GM19324 (cell line): Measurements from ENCODE around the gene PER3.

Experiments used
- ATAC-seq: cut with Tn5 transposase; IDR thresholded peaks from one replicate; pipeline ENCODE4 v1.9.1; 2021; ENCODE audit warnings: mild to moderate bottlenecking, moderate library complexity; ENCODE audit not compliant: unreplicated experiment, low FRiP score

Gene PER3

DNA sequence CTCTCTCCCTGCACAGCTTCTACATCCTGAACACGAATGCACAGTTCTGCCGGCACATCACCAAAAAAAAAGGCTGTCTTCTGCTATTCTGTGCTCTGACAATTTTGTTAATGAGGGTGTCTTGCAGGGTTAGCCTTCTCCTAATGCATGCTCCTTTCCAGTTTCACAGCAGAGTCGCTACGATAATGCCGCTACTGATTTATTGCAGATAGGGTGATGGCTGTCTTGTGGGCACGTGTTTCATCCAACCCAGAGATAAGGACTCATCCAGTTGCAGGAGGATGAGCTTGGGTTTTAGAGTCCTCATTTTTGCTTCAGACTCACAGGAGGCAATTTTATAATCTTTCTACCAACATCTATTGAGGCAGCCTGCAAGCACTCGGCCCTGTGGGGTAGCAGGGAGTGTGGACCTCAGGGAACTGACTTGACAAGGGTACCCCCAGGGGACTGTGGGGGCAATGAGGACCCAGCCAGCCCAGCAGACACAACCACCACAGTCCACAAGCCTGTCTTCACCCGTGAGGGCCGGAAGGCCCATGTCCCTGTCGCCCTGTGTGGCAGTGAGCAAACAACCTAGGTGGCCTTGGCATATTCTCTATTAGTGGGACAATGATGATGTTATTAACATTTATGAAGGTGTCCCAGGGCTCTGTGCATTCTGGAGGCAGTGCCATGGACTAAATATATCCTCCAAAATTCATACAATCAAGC lies 84.1 kb downstream of the PER3 start:
- ATAC-seq: no peak

DNA sequence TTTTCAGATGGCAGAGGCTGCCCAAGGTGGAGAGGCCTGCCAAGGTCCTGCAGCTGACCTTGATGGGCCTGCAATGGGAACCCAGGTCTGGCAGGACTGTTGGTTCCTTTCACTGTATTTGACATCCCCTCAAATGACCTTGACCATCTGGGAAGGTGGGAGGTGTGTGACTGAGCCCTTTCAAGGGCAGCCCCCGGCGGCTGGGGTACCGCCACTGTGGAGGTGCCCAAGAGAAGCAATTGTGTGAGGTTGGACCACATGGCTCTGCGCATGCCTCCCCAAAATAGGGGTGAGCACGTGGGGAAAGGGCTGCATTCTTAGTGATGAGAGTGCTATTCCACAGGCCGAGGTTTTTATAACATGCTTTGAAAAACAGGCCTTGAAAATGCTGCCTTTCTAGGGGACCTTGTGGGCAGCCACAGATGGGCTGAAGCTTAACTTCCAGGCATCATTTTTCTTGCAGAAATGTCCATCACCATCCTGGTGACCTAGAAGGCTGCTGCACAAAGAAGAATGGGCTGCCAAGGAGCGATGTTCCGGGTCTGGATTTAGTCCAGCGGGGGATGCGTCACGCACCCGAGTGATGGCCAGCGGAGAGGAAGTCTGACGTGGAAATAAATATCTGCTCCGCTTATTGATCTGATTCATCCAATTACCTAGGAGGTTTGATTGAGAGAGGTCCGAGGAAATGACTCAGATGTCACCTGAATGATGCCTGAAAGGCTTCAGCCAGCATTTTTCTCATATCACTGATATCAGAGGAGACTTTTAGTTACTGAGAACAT lies 85.2 kb downstream of the PER3 start:
- no peak for ATAC-seq

DNA sequence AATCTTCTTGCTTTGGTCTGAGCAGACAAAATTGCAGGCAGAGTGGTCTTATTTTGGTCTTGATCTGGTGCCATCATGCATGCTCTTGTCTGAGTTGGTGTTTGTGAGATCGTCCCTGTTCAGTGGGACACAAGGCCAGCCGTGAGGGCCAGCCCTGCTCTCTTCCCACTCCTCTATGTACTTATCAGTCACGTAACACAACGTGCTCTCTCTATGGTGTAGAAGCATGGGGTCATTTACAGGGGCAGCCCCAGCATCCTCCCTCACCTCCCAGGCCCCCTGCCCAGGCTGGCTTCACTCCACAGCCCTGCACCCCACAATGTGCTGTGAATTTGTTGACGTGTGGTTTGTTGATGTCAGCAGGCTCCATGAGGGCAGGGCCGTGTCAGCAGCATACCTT lies 87.0 kb downstream of the PER3 start:
- ATAC-seq: no peak

DNA sequence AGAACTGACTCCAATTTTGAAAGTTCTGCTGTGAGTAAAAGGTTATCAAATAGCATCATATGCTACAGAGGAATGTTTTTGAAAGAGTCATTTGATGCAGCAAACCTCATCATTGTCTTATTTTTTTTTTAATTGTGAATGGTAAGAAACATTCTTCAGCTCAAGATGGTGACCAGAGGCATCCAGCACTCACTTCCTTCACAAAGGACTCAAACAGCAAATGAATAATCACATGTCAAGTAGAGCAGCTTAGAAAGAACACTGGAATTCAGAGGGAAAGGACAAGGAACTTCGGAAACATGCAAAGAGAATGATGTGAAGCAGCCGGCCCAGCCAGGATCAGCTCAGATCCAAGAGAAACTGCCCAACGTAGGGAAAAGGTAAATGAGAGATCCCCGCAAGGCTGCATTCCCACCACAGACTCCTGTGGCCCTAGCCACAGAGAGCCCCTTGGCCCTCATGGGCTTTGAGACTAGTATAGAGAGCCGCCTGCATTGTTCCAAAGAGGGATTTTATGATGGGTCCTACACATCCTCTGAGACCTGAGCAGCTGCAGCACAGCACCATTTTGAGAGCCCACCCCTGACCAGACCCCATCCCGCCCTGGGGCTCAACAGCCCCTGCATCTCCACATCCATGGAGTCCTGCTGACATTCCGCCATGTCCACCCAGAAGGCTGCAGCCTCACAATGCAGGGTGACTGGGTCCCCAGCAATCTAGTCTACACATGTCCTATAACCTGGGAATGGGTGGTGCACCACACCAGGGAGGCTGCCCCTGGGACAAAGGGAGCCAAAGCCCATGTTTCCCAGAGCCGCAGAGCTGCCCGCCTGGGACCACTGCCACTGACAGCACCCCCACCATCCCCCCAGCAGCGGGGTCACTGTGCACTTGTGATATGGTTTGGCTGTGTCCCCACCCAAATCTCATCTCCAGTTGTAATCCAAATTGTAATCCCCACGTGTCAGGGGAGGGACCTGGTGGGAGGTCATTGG lies 90.0 kb downstream of the PER3 start:
- no peak for ATAC-seq

DNA sequence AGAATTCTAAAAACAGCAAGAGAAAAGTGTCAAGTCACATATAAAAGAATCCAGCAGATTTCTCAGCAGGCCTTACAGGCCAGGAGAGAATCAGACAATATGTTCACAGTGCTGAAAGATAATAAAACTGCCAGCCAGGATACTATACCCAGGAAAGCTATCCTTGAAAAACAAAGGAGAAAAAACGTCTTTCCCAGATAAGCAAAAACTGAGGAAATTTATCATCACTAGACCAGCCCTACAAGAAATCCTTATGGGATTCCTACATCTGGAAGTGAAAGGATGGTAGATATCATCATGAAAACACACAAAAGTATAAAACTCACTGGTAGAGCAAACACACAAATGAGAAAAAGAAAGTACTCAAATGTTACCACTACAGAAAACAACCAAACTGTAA lies 93.9 kb downstream of the PER3 start:
- no peak for ATAC-seq

DNA sequence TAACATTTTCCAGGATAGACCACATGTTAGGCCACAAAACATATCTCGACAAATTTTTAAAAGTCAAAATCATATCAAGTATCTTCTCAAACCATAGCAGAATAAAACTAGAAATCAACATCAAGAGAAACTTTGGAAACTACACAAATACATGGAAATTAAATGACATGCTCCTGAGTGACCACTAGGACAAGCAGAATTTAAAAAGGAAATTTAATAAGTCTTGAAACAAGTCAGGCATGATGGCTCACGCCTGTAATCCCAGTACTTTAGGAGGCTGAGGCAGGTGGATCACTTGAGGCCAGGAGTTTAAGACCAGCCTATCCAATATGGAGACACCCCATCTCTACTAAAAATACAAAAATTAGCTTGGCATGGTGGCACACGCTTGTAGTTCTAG lies 95.1 kb downstream of the PER3 start:
- ATAC-seq: no peak

DNA sequence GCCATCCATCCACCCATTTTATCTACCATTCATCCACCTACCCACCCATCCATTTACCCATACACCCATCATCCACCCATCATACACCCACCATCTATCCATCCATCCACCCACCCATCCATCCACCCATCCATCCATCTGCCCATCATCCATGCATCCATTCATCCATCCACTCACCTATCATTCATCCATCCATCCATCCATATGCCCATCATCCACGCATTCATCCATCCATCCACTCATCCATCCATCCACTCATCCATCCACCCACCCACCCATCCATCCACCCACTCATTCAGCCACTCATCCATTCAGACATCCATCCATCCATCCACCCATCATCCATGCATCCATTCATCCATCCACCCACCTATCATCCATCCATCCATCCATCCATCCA lies 100.7 kb downstream of the PER3 start:
- ATAC-seq: no peak

DNA sequence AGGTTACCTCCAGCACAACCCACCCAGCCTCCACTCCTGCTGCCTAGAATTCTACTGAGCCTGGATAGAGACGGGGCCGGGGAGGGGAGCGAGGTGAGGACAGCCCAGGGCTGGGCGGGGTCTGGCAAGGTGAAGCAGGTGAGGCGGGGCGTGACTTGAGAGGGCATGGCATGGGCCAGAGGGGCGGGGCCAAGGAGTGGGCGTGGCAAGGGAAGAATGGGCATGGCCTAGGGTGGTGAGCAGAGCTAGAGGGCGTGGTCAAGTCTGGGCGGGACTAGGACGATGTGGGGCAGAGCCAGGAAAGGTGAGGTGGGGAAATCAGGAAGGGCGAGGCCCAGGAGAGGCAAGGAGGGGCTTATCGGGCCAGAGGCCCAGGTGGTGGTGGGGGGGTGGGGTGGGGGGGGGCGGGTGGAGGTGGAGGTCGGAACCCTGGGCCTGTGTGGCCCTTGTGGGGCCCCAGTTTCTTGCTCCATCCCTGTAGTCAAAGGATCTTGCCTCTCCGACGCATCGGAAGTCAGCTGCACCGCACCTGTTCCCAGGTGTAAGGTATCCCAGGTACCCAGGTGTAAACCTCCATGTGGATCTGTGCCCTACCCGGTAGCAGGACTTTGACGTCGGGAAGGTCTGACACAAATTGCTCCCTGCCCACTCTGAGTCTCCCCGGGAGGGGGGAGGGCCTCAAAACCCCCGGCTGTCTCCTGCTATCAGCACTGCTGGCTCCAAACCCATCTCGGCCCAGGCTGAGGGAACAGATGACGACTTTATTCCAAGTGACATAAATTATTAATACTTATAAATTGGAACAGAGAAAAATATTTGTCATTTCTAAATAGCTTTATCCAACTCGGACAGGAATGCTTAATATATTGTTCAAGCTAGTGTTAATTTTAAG lies 101.7 kb downstream of the PER3 start:
- ATAC-seq: no peak

DNA sequence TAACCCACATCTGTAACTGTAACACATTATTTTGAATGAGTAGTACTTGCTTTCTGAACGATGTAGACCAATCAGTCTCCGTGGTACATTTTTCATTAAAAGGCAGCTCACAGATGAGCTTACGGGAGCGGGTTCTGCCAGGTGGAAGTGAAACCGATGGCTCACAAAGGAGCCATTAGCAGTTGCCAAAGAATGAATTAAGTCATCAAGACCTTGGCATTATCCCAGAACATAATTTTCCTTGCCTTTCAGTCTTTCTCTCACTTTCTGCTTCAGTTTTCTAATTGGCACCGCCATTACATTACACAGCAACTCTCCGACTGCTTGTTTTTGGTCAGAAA lies 102.3 kb downstream of the PER3 start:
- ATAC-seq: no peak

DNA sequence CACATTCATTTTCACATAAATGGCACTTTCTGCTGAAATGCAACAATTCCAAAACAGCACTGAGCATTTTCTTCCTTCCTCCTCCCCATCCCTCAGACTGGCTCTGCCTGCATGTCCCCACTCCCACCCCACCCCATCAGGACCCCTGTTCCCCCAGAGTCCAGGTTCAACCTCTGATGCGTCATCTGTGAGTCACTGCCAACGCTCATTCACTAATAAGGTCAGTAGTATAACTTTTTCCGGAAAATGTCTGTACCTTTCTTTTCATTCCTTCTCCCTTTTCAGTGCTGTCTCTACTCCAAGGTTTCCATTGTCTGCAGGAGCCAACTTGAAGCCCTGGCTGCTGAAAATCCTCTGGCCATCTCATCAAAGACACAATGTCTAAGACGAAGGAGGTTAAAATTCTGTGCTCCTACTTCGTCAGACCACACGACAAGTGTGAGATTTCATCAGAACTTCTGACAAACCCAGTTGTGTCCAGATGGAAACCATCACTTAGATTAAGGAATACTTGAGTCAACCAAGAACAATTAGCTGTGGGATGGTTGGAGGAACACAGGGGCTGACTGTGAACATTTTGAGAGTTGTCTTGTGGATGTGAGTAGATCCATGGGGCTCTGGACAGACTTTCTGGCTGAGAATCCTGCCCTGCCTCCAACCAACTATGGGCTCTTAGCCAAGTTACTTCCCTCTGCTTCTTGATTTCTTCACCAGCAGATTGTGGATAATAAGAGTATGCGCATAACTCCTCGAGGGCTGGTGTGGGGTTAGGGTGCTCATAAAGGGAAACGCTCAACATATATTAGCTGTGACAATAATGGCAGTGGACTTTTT lies 104.4 kb downstream of the PER3 start:
- ATAC-seq: no peak

DNA sequence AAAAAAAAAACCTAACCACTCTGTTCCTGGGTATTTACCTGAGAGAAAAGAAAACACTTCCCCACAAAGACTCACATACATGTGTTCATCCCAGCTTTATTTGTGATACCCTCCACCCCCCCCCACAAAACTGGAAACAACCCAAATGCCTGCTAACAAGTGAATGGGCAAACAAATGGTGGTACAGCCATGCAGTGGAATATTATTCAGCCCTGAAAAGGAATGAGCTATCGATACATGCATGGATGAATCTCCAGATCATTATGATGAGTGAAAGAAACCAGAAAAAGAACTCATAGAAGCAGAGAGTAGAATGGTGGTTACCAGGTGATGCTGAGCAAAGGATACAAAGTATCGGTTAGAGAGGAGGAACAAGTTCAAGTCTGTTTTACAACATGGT lies 106.8 kb downstream of the PER3 start:
- ATAC-seq: no peak

DNA sequence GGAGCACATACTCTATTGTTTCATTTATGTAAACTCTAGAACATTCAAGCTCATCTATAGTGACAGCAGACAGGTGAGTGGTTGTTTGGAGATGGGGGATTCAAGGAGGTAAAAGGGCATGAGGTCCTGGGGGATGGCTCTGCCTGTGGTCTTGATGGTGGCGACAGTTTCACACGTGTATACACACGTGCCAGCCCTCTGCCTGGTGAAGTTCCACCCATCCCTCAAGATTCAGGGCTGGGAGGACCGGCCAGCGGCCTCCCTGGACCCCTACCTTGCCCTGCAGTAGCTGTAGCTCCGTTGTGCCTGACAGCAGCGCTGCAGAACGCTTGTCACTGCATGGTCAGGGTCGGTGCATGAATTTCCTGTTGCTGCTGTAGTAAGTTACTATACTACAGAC lies 107.7 kb downstream of the PER3 start:
- ATAC-seq: no peak

DNA sequence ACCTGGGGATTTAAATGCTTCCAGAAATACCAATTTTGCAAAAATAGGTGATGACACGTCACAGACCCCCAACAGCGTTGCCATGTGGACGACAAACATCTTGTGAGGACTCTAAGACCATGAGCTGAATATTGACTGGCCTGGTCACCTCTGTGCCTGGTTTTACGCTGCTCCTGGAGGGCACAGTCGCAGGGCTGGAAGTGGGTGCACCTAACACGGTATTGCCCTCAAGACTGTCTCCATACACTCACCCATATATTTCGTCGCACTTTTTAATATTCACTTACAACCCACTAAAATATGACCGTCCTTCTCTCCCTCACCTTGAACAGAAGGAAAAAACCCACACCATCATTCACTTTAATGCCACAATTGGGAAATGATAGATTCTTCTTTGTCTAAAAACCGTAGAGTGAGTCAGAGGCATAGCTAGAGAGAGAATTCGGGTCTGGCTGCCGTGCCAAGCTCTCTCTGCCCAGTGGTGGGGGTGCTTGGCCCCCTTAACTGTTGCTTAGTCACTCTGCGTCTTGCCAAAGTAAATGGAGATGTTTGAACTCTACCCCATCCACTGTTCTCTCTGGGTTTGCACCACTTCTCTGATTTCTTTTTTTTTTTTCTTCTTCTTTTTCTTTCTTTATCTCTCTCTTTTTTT lies 109.6 kb downstream of the PER3 start:
- ATAC-seq: no peak
